SK-N-SH treated with all-trans-retinoic acid at 6 μM for 48 hours (cell line): ENCODE results near the gene B4GALT7.

Experiments
- ARNTL ChIP-seq: fragments of 450-650 bp; formaldehyde crosslinking; IDR thresholded peaks from 2 replicates; pipeline ENCODE4 v1.5.0; 2020; ENCODE audit warnings: low read depth, mild to moderate bottlenecking, moderate library complexity, borderline replicate concordance
- GLIS3 ChIP-seq: fragments of 250-450 bp; sonication (Bioruptor Pico); IDR thresholded peaks from 2 replicates; pipeline ENCODE4 v1.5.0; 2020; ENCODE audit warnings: mild to moderate bottlenecking, moderate library complexity
- ISL1 ChIP-seq: fragments of 250-450 bp; sonication (Bioruptor Pico); IDR thresholded peaks from 2 replicates; pipeline ENCODE4 v2.1.2; 2022; ENCODE audit warnings: mild to moderate bottlenecking, moderate library complexity
- OSR1 ChIP-seq: fragments of 250-450 bp; sonication (Bioruptor Pico); IDR thresholded peaks from 2 replicates; pipeline ENCODE4 v1.8.0; 2022; ENCODE audit warnings: moderate library complexity, mild to moderate bottlenecking, inconsistent platforms
- PPARA ChIP-seq: fragments of 250-450 bp; sonication (Bioruptor Pico); IDR thresholded peaks from 2 replicates; pipeline ENCODE4 v1.5.0; 2020; ENCODE audit warnings: mild to moderate bottlenecking, borderline replicate concordance
- ZFP3 ChIP-seq: fragments of 250-450 bp; sonication (Bioruptor Pico); IDR thresholded peaks from 2 replicates; pipeline ENCODE4 v1.5.0; 2020; ENCODE audit warnings: mild to moderate bottlenecking, moderate library complexity
- ZFP30 ChIP-seq: fragments of 450-650 bp; formaldehyde crosslinking; IDR thresholded peaks from 2 replicates; pipeline ENCODE4 v1.5.0; 2022; ENCODE audit warnings: mild to moderate bottlenecking, moderate library complexity
- ZNF565 ChIP-seq: fragments of 450-650 bp; formaldehyde crosslinking; conservative IDR thresholded peaks from 2 replicates; pipeline ENCODE4 v1.5.0; 2020; ENCODE audit warnings: low read depth, mild to moderate bottlenecking, moderate library complexity
- ZNF8 ChIP-seq: fragments of 450-650 bp; formaldehyde crosslinking; IDR thresholded peaks from 2 replicates; pipeline ENCODE4 v1.5.0; 2020; ENCODE audit warnings: mild to moderate bottlenecking, moderate library complexity
- TF ChIP-seq, protein P1 (sequence below): fragments of 250-450 bp; sonication (Bioruptor Pico); IDR thresholded peaks from 2 replicates; pipeline ENCODE4 v1.8.0; 2021; ENCODE audit warnings: low read depth, mild to moderate bottlenecking, moderate library complexity, borderline replicate concordance
- TF ChIP-seq, protein P2 (sequence below): fragments of 250-450 bp; sonication (Bioruptor Pico); IDR thresholded peaks from 2 replicates; pipeline ENCODE4 v1.8.0; 2020; ENCODE audit warnings: mild to moderate bottlenecking, moderate library complexity, borderline replicate concordance

- TF ChIP-seq, protein P1, sequence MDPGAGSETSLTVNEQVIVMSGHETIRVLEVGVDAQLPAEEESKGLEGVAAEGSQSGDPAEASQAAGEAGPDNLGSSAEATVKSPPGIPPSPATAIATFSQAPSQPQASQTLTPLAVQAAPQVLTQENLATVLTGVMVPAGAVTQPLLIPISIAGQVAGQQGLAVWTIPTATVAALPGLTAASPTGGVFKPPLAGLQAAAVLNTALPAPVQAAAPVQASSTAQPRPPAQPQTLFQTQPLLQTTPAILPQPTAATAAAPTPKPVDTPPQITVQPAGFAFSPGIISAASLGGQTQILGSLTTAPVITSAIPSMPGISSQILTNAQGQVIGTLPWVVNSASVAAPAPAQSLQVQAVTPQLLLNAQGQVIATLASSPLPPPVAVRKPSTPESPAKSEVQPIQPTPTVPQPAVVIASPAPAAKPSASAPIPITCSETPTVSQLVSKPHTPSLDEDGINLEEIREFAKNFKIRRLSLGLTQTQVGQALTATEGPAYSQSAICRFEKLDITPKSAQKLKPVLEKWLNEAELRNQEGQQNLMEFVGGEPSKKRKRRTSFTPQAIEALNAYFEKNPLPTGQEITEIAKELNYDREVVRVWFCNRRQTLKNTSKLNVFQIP (CRISPR knock-in tag), result no peak
- TF ChIP-seq ZFP3 (CRISPR knock-in tag) (no peak), ISL1 (no peak), ZNF8 (CRISPR knock-in tag) (no peak), OSR1 (CRISPR knock-in tag) (no peak), GLIS3 (CRISPR knock-in tag) (no peak), ARNTL (no peak), ZNF565 (CRISPR knock-in tag) (no peak), PPARA (CRISPR knock-in tag) (no peak), ZFP30 (CRISPR knock-in tag) (no peak)
- TF ChIP-seq, protein P2, sequence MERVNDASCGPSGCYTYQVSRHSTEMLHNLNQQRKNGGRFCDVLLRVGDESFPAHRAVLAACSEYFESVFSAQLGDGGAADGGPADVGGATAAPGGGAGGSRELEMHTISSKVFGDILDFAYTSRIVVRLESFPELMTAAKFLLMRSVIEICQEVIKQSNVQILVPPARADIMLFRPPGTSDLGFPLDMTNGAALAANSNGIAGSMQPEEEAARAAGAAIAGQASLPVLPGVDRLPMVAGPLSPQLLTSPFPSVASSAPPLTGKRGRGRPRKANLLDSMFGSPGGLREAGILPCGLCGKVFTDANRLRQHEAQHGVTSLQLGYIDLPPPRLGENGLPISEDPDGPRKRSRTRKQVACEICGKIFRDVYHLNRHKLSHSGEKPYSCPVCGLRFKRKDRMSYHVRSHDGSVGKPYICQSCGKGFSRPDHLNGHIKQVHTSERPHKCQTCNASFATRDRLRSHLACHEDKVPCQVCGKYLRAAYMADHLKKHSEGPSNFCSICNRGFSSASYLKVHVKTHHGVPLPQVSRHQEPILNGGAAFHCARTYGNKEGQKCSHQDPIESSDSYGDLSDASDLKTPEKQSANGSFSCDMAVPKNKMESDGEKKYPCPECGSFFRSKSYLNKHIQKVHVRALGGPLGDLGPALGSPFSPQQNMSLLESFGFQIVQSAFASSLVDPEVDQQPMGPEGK (CRISPR knock-in tag), result no peak
These were observed 42.1 kb upstream of the B4GALT7 start for GRCh38 chr5:177557796-177558195.
